Muscle of back (tissue), 11 donors: Measurements from ENCODE around the gene NDUFA12. TPM values are rescaled to one million over a fixed set of nuclear protein-coding genes. Genes with fewer than 3 reads are reported as not detected.
A peak's percentile ranks its signal among the peaks of the same experiment; 100 is the strongest.
"Not testable (repeated sequence)": the region's sequence is repeated elsewhere in the genome, so short reads cannot be mapped to it uniquely, and the experiment has no call there.

ENCODE experiments used
- DNase-seq, 3 donors: peaks; one replicate each; pipeline versions ENCODE4 v3.0.0 to v3.0.0-alpha.2; 2013
- polyA plus RNA-seq, 10 donors: library from polyadenylated mRNA; unstranded; fragments of 120-200 nt; gene quantifications; one replicate each; pipeline ENCODE4 v1.2.1, GENCODE V29; 2013; ENCODE audit not compliant: insufficient read length in 10 of 10

The NDUFA12 gene
- polyA plus RNA-seq, 10 donors, result 83.3 to 105 (median 90.0) TPM

DNA sequence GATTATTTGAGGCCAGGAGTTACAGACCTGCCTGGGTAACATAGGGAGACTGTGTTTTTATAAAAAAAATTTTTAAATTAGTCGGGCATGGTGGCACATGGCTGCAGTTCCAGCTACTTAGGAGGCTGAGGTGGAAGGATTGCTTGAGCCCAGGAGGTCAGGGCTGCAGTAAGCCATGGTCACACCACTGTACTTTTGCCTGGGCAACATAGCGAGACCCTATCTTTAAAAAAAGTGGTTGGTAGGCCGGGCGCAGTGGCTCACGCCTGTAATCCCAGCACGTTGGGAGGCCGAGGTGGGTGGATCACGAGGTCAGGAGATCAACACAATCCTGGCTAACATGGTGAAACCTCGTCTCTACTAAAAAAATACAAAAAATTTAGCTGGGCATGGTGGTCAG is 18.4 kb downstream of the NDUFA12 start:
- DNase-seq, result not testable (repeated sequence)

GRCh38 chr12:94983321-94983720 is 20.2 kb downstream of the NDUFA12 start:
- no peak for DNase-seq

DNA sequence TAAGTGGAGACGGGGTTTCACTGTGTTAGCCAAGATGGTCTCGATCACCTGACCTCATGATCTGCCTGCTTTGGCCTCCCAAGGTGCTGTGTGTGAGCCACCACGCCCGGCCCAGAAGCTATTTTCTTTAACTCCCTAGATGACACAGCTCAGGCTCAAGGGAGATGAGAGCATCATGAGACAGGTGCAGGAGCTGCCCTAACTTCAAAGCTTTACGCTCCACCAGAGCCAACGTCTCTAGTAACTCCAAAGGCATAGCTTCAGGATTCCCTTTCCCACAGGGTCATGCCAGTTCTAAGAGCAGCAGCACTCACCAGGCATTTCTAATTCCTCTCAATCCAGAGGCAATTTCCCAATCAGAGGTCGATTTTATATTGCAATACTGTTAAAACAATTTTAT is 21.0 kb downstream of the NDUFA12 start:
- peak in 1 of 3 donors; percentile 11 for DNase-seq

DNA sequence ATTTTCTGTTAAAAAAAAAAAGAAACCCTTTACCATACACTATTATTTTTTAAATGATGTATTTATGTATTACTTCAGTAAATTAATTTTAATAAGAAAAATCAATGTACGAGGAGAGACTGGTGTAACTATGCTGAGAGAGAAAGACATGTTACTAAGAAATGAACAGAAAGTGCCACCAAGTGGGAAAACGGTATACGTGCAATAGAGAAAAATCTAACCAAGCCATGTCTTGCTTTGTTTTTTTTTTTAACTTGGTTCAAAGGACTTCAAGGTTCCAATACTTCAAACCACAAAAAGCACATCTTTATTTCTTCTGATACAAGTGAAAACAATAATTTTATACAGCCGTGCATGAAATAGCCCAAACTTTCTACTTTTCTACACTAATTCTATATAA is 22.9 kb downstream of the NDUFA12 start:
- peak; percentile 7 to 16 (median 14) for DNase-seq

GRCh38 chr12:94979941-94980340 is 23.6 kb downstream of the NDUFA12 start:
- no peak for DNase-seq

DNA sequence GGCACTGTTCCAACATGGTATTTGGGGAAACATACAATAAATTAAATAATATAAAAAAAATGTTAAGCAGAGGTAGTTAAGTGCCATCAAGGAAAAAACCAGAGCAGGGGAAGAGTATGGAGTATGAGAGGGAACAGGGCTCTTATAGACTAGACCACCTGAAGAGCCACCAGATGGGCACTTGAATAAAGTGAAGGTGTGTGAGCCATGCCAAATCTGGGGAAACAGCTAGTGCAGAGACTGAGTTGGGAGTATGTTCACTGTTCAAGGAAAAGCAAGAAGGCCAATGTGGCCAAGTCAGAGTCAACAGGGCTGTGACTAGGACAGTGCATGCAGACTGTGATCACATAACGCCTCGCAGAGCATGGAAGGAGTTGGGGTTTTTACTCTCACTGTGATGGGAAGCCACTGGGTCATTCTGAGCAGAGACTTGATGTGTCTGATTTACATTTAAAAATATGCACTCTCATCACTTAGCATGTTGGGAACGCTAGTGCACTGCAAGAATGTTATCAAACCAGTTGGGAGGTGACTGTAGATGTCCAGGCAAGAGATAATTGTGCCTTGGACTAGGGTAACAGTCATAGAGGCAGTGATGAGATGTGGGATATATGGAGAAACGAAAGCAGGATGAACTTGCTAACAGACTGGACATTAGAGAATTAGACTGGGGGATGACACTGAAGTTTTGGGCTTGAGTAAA is 25.6 kb downstream of the NDUFA12 start:
- no peak for DNase-seq

DNA sequence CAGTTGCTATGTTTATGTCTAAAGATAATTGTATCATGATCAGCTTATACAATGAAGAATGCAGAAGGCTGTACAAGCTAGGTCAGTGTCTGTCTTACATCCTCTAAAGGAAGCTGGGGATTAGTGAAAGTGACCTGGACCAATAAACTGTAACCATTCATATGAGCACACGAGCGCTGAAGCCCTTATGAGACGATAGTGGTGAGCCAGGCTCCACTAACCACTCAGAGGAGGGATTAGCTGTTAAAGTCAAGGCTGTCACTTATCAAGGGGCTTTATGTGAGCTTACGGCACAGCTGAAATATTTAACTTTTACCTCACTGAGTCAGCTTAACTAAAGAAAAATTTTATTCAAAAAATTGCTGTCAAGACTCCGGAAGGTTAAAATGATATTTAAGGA is 30.3 kb downstream of the NDUFA12 start:
- DNase-seq, result peak in 1 of 3 donors; percentile 35

GRCh38 chr12:94972795-94973194 is 30.7 kb downstream of the NDUFA12 start:
- DNase-seq, result no peak

GRCh38 chr12:94971923-94972322 is 31.6 kb downstream of the NDUFA12 start:
- no peak for DNase-seq

GRCh38 chr12:94970560-94970959 is 32.9 kb downstream of the NDUFA12 start:
- no peak for DNase-seq

- no peak for DNase-seq
These were observed 34.1 kb downstream of the NDUFA12 start for GRCh38 chr12:94969424-94969823.

DNA sequence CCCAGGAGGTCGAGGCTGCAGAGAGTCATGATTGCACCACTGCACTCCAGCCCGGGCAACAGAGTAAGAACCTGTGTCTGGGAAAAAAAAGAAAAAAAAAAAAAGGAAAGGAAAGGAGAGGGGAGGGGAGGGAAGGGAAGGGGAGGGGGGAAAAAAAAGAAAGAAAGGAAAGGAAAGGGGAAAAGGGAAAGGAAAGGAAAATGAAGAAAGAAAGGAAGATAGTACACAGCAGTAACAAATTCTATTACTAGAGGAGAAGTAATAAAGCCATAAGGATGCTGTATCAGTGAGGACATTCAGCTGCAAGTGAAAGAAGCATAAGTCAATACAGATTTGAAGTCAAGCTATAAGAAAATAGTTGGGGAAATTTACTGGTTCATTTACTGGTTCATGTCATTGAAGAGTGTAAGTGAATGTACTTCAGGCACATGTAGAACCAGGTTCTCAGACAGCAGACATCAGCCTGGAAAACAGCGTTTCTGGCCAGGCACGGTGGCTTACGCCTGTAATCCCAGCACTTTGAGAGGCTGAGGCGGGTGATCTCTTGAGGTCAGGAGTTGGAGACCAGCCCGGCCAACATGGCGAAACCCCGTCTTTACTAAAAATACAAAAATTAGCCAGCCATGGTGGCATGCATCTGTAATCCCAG is 37.4 kb downstream of the NDUFA12 start:
- DNase-seq, result no peak

GRCh38 chr12:94963649-94964048 is 39.8 kb downstream of the NDUFA12 start:
- no peak for DNase-seq

DNA sequence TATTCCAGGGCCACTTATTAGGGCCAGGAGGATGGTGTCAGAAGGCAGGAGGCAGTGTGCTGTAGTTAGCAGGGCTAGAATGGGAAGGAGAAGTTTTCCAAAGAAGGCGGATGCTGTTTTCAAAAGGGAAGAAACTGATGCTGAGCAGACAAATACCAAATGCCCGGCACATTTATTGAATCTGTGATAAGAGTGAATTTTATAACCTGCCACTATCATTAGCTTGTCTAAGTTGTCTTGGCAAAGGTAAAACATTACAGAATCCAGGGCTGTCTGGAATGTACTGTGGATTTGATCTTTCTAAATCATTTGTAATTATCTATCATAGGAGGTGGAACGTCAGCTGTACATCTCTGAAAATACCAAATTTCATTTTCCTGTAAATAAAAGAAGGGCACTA is 40.8 kb downstream of the NDUFA12 start:
- DNase-seq, result no peak

GRCh38 chr12:94961911-94962310 is 41.6 kb downstream of the NDUFA12 start:
- DNase-seq, result no peak

DNA sequence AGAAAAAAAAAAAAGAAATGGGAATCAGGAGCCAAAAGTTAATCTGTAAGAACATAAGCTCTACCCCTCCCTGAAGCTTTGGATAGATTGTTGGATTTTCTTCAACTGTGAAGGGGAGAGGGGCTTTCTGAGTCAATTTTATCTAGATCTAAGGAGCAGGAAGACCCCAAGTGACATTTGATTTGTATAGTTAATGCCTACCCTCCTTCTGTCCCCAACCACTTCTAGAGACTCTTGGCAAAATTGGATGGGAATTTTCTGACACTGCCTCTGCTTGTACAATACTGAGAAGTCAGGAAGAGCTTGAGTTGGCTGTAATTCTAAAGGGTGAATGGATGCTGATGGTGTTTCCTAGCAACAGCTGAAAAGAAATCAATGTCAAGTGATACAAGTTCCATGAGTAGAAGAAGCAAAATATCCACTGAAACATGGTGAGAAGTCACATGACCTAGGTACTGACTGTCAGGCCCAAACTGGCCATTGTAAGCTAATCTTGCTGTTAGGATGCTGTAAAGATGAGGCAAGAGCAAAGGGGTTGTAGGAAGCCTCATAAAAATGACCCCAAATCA is 42.2 kb downstream of the NDUFA12 start:
- DNase-seq, result no peak

DNA sequence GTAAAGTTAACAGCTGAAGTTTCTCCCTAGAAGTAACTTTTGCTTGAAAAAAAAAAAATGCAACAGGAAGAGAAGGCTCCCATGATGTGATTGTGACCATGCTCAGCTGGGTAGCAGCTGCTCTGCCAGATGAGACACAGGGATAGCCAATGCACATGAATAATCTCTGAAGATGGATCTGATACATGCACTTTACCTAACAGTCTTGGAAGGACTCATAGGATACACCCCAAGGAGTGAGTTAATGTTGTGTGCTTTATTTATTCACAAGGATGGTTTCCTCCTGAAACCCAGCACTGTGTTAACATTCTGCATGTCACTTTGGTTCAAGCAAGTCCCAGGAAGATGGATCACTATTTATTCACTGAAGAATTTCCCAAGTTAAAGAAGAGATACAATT is 46.5 kb downstream of the NDUFA12 start:
- DNase-seq, result no peak

DNA sequence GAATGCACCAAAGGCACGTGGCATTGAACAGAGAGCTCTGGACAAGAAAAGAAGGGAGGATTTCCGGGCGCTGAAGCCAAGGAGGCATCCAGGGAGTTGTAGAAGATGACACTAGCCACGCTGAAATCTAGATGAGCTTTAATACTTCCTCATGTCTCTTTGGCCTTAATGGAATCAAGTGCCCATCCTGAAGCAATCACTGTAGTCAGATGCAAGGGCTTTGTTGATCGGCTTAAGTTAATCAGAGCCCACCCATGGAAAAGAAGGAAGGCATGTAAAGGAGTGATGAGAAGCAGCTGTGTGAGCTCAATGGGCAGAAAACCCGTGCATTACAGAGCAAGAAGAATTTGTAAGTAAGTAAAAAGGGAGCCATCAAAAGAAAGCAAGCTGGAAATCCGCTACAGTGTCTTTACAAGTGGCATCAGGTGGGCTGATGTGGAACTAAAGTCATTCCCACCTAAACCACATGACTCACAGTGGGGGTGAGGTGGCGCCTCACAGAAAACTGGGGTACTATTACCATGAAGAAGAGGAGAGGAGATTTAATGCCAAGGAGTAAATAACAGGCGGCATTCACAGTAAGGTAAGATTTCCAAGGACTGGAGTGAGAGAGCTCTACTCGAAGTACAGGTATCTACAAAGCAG is 48.4 kb downstream of the NDUFA12 start:
- no peak for DNase-seq

DNA sequence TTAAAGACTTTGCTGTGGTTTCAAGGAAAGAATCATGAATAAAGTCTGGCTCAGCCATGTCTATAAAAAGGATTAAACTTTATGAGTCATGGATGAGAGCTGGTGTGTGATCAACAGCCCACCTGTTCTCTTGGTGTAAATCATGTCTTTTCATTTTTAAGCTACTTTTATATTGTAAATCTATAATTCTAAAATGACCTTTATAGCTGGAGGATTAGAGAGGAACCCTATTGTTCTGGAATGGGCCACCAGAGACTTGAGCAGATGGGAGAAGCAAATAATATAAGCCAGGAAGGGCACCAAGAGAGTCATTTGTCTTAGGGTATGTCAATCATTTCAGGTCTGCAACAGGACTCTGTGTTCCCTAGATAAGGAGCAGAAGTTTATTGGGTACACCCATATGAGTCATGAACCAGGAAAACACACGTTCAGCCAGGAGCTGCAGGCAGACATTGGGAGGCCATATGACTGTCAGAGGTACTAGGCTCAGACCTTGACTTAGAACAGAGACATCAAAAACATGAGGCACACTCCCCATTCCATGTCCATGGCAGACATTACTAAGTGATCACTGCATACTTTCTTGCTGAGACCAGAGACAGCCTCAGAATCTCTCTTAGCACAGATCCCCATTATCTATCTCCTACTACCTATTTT is 49.3 kb downstream of the NDUFA12 start:
- DNase-seq, result no peak

DNA sequence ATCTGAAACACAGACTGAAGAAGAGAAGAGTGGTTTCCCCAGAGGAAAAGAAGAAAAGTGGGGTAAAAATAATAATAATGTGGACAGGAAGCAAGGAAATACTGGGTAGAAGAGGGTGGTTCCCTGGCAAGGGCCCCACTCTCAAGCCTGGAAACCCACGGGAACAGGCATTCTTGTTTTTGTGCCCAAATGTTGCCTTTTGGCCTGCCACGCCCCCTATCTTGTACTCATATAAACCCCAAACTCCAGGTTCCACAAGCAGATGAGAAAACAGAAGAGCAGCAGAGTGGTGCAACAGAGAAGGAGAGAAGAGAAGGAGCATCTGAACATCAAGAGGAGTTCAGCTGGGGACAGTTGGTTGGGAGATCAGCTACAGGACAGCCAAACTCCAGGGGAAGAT is 51.2 kb downstream of the NDUFA12 start:
- DNase-seq, result no peak

DNA sequence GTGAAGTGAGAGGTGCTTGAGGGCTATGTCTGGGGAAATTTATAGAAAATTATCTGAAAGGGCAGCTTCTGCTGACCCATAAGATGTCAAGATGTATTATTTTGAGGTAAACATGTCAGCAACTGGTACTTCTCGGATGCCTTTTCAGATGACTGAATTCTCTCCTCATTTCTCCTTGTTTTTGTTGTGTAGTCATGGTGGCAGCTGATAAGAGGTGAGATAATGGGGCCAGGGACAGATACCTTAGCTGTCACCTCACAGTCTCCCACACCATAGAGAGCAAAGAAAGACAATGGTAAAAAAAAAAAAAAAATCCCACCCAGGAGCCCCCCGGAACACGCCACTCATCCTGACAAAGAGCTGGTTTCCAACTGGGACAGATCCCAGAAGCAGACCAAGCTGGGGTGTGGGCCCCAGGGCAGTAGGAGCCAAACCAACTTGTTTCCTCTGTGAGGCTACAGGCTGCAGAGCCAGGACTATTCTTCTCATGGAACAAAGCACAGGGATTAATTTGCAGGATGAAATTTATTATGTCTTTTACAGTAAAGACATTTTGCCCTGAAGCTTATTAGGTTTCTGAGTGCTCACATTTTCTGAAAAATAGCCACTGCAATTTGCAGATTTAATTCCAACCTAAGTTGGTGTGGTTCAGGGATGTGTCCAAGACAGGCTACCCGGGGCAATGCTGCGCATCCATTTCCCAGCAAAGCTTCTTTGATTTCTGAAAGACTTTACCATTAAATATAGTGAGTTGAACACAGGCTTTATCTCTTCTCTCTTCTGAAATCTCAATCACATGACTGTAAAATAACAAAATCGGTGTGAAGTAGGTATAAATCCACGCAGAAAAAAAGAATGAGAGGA is 52.2 kb downstream of the NDUFA12 start:
- no peak for DNase-seq
